ENCODE measurements around the gene TBK1. TPM values are rescaled to one million over a fixed set of nuclear protein-coding genes. Genes with fewer than 3 reads are reported as not detected.

TBK1 gene
- total RNA-seq, 1 donor from 2014 or later: 15.8 TPM

DNA sequence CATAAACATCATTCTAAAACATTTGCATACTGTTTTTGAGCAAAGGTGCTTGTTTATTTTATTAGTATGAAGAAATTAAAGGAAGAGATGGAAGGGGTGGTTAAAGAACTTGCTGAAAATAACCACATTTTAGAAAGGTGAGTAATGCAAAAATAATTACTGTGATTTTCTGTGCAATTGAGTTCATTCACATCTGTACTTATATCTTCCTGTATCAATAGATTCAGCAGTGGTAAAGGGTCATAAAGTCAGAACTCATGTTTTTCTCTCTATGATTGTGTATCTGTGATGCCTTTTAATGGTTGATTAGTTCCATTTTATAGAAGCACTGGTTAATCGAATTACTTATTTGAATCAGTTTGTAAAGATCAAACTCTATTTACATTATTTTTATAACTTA lies 46.0 kb downstream of the TBK1 start:
- TF ChIP-seq, protein P1, sequence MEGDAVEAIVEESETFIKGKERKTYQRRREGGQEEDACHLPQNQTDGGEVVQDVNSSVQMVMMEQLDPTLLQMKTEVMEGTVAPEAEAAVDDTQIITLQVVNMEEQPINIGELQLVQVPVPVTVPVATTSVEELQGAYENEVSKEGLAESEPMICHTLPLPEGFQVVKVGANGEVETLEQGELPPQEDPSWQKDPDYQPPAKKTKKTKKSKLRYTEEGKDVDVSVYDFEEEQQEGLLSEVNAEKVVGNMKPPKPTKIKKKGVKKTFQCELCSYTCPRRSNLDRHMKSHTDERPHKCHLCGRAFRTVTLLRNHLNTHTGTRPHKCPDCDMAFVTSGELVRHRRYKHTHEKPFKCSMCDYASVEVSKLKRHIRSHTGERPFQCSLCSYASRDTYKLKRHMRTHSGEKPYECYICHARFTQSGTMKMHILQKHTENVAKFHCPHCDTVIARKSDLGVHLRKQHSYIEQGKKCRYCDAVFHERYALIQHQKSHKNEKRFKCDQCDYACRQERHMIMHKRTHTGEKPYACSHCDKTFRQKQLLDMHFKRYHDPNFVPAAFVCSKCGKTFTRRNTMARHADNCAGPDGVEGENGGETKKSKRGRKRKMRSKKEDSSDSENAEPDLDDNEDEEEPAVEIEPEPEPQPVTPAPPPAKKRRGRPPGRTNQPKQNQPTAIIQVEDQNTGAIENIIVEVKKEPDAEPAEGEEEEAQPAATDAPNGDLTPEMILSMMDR (IDR thresholded peaks at IDR 0.05; ENCODE audit: partially characterized antibody, unreplicated experiment): no peak
- Mint-ChIP-seq H3K36me3 (ENCODE audit: unreplicated experiment) (no peaks in the 10 kb centered on the region), H3K9me3 (ENCODE audit: unreplicated experiment) (no peaks in the 10 kb centered on the region), H3K4me3 (ENCODE audit: unreplicated experiment) (no peak overlapping the region), H3K4me1 (ENCODE audit: low read depth, unreplicated experiment) (no peaks in the 10 kb centered on the region), H3K27ac (ENCODE audit: unreplicated experiment) (no peak overlapping the region), H3K27me3 (ENCODE audit: unreplicated experiment) (no peaks in the 10 kb centered on the region)
- DNase-seq: no peak

DNA sequence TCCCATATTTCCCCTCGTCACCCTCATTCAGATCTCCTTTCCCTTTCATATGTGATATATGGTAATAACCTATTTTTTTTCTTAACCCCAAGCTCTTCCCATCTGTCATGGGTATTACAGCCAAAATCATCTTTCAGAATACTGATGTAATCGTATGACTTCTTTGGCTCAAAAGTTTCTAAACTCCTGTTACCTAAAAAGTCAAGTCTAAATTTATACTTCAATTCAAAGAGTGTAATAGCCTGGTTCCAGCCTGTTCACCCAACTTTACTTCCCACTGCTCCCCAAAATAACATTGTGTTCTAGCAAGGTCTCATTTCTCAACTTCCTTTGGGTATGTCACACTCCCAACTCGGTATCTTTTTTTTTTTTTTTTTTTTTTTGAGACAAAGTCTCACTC lies 48.5 kb downstream of the TBK1 start:
- Mint-ChIP-seq H3K4me3 (ENCODE audit: unreplicated experiment) (no peak overlapping the region), H3K36me3 (ENCODE audit: unreplicated experiment) (no peaks in the 10 kb centered on the region), H3K27me3 (ENCODE audit: unreplicated experiment) (no peaks in the 10 kb centered on the region), H3K4me1 (ENCODE audit: low read depth, unreplicated experiment) (no peaks in the 10 kb centered on the region), H3K9me3 (ENCODE audit: unreplicated experiment) (no peaks in the 10 kb centered on the region), H3K27ac (ENCODE audit: unreplicated experiment) (no peak overlapping the region)
- TF ChIP-seq, protein P1 (IDR thresholded peaks at IDR 0.05; ENCODE audit: partially characterized antibody, unreplicated experiment): no peak
- DNase-seq: no peak

DNA sequence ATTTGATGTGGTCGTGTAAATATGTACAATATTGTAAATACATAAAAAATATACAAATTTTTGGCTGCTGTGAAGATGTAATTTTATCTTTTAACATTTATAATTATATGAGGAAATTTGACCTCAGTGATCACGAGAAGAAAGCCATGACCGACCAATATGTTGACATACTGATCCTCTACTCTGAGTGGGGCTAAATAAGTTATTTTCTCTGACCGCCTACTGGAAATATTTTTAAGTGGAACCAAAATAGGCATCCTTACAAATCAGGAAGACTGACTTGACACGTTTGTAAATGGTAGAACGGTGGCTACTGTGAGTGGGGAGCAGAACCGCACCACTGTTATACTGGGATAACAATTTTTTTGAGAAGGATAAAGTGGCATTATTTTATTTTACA lies 49.6 kb downstream of the TBK1 start:
- no peak for DNase-seq
- Mint-ChIP-seq H3K36me3 (ENCODE audit: unreplicated experiment) (no peaks in the 10 kb centered on the region), H3K27me3 (ENCODE audit: unreplicated experiment) (no peaks in the 10 kb centered on the region), H3K9me3 (ENCODE audit: unreplicated experiment) (no peaks in the 10 kb centered on the region), H3K4me1 (ENCODE audit: low read depth, unreplicated experiment) (no peaks in the 10 kb centered on the region), H3K4me3 (ENCODE audit: unreplicated experiment) (no peak overlapping the region), H3K27ac (ENCODE audit: unreplicated experiment) (peak overlapping the region; percentile 28)
- TF ChIP-seq, protein P1 (IDR thresholded peaks at IDR 0.05; ENCODE audit: partially characterized antibody, unreplicated experiment): no peak

DNA sequence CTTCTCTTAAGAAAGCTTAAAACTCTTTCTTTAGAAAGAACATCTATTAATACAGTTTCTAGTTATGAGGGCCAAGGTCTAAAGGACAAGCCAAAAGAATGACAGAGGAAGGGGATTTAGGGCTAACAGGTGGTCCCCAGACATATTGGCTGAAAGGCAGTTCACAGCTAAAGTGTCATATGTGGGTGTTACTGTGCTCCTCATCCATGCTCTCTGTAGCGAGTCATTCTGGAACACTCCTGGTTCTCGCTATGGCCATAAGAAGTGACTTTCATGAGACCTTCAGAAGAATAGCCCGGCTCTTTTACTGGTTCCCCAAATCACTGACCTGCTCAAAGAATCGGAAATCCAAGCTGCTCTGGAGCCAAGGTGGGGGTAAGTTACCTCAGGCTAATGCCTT lies 55.0 kb downstream of the TBK1 start:
- no peak overlapping the region for H3K4me3 Mint-ChIP-seq (ENCODE audit: unreplicated experiment)
- H3K27me3 Mint-ChIP-seq (ENCODE audit: unreplicated experiment): peaks cover 2% of the 10 kb centered on the region

DNA sequence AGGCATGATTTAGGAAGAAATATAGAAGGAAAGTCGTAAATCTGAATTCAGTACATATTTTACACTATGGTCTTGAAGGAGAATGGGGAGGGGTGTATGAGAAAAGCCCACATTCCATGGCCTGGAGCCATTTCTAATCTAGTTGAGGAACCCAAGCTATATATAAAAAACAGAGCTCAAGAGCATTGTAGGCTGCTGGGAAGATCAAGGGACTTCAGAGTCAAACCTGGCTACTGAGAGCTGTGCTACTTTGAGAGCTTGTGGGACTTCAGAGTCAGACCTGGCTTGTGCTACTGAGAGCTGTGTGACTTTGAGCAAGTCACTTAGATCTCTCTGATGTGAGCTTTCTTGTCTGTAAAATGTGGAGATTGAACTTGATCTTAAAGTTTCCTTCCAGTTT lies 58.7 kb downstream of the TBK1 start:
- H3K27ac Mint-ChIP-seq (ENCODE audit: unreplicated experiment): no peak overlapping the region
- no peaks in the 10 kb centered on the region for H3K9me3 Mint-ChIP-seq (ENCODE audit: unreplicated experiment)
- no peaks in the 10 kb centered on the region for H3K4me1 Mint-ChIP-seq (ENCODE audit: low read depth, unreplicated experiment)
- TF ChIP-seq, protein P1 (IDR thresholded peaks at IDR 0.05; ENCODE audit: partially characterized antibody, unreplicated experiment): no peak
- peaks cover 2% of the 10 kb centered on the region for H3K27me3 Mint-ChIP-seq (ENCODE audit: unreplicated experiment)
- no peak for DNase-seq
- H3K4me3 Mint-ChIP-seq (ENCODE audit: unreplicated experiment): no peak overlapping the region
- H3K36me3 Mint-ChIP-seq (ENCODE audit: unreplicated experiment): no peaks in the 10 kb centered on the region

More for the DNA sequence above, 55.0 kb downstream of the TBK1 start:
- no peaks in the 10 kb centered on the region for H3K4me1 Mint-ChIP-seq (ENCODE audit: low read depth, unreplicated experiment)
- H3K9me3 Mint-ChIP-seq (ENCODE audit: unreplicated experiment): no peaks in the 10 kb centered on the region
- no peaks in the 10 kb centered on the region for H3K36me3 Mint-ChIP-seq (ENCODE audit: unreplicated experiment)
- no peak for DNase-seq
- TF ChIP-seq, protein P1 (IDR thresholded peaks at IDR 0.05; ENCODE audit: partially characterized antibody, unreplicated experiment): no peak
- no peak overlapping the region for H3K27ac Mint-ChIP-seq (ENCODE audit: unreplicated experiment)

All from glutamatergic neuron (in vitro differentiated cells).